Hepatocyte (in vitro differentiated cells): ENCODE results near the gene KRT74.

Experiments
- EZH2 ChIP-seq: fragments of 200-600 bp; sonication (generic); IDR thresholded peaks from 2 replicates; pipeline ENCODE4 v1.6.1; 2016; ENCODE audit warnings: antibody characterized with exemption, mild to moderate bottlenecking, borderline replicate concordance
- EZH2phosphoT487 ChIP-seq: fragments of 200-600 bp; sonication (generic); IDR thresholded peaks from one replicate; pipeline ENCODE4 v1.6.1; 2018; ENCODE audit warnings: antibody characterized with exemption, mild to moderate bottlenecking, low read depth, moderate library complexity; ENCODE audit not compliant: unreplicated experiment, severe bottlenecking
- TF ChIP-seq, protein P1 (sequence below): fragments of 200-600 bp; sonication (generic); IDR thresholded peaks from 2 replicates; pipeline ENCODE4 v1.5.1; 2016; ENCODE audit warnings: antibody characterized with exemption, mild to moderate bottlenecking; ENCODE audit not compliant: poor library complexity

- TF ChIP-seq, protein P1, sequence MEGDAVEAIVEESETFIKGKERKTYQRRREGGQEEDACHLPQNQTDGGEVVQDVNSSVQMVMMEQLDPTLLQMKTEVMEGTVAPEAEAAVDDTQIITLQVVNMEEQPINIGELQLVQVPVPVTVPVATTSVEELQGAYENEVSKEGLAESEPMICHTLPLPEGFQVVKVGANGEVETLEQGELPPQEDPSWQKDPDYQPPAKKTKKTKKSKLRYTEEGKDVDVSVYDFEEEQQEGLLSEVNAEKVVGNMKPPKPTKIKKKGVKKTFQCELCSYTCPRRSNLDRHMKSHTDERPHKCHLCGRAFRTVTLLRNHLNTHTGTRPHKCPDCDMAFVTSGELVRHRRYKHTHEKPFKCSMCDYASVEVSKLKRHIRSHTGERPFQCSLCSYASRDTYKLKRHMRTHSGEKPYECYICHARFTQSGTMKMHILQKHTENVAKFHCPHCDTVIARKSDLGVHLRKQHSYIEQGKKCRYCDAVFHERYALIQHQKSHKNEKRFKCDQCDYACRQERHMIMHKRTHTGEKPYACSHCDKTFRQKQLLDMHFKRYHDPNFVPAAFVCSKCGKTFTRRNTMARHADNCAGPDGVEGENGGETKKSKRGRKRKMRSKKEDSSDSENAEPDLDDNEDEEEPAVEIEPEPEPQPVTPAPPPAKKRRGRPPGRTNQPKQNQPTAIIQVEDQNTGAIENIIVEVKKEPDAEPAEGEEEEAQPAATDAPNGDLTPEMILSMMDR, result no peak
- TF ChIP-seq EZH2 (no peak), EZH2phosphoT487 (no peak)
Observed at GRCh38 chr12:52618866-52619265, 45.2 kb upstream of the KRT74 start.
